Right kidney (tissue), 1 donor: ENCODE data around the gene KLF18.
"Not testable (repeated sequence)": the region's sequence is repeated elsewhere in the genome, so short reads cannot be mapped to it uniquely, and the experiment has no call there.

Experiments
- DNase-seq: peaks from one replicate; pipeline ENCODE4 v3.0.0-alpha.2; 2016

The KLF18 gene

DNA sequence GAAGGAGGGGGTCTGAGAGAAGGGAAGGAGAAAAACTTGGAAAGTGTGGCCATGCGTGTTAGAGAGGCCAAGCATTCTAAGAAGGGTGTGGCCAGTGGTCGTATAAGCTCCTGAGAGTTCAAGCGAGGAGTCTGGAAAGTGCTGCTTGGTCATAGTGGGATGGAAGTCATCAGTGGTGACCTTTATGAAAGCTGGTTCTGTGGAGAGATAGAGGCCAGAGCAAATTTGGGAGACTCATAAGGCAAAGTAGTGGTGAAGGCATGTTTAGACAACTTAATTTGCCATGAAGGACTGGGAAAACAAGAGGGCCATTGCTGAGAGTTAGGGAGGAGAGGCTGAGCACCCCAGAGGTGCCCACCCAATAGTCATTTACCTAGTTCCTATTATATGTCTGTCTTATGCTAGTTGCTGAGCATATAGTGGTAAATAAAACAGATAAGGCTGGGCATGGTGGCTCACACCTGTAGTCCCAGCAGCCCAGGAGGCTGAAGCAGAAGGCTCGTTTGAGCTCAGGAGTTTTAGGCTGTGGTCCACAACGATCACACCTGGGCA, 21.0 kb downstream of the KLF18 start:
- no peak for DNase-seq

DNA sequence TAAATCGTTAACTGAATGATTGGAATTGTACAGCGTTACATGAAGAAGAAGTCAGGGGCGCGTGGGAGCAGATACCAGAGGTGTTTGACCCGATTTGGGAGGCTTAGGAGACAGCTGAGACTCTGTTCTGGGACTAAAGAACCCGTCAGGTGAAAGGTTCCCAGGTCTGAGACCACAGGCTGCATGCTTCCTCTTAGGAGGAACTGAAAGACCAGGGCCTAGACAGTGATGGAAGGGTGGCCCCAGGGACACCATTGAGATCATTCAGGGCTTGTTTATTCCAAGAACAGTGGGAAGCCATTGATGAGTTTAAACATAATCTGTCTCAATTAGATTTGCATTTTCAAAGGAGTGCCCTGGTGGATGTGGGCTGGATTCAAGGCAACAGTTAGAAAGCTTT, 21.9 kb downstream of the KLF18 start:
- no peak for DNase-seq

DNA sequence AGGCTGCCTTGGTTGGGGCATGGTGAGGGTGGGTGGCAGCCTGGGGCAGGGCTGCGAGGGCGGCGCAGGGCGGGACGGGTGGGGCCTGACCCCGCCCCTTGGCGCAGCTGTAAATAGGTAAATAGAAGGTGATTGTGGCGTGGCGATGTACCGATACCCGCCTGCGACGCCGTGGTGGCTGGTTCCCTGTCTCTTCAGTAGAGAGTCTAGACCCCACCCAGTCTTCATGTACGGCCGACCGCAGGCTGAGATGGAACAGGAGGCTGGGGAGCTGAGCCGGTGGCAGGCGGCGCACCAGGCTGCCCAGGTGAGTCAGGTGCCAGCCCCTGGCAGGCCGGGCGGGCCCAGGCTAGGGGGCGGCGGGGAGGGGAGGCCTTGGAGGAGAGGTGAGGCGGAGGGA, 22.7 kb downstream of the KLF18 start, which contains the start of gene KLF17:
KLF17 (plus strand) TSS at position 140 of the 400 bp plus-strand sequence; CDS start at position 227, 87 bp downstream.
- DNase-seq = no peak

DNA sequence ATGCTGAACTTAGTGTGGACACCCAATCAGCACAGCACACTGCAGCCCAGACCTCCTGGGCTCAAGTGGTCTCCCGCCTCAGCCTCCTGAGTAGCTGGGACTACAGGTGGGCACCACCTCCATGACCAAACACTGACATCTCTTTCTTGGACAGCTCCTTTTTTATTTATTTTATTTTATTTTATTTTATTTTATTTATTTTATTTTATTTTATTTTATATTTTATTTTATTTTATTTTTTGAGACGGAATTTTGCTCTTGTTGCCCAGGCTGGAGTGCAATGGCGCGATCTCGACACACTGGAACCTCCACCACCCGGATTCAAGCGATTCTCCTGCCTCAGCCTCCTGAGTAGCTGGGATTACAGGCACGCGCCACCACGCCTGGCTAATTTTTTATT, 24.2 kb downstream of the KLF18 start:
- DNase-seq = not testable (repeated sequence)

DNA sequence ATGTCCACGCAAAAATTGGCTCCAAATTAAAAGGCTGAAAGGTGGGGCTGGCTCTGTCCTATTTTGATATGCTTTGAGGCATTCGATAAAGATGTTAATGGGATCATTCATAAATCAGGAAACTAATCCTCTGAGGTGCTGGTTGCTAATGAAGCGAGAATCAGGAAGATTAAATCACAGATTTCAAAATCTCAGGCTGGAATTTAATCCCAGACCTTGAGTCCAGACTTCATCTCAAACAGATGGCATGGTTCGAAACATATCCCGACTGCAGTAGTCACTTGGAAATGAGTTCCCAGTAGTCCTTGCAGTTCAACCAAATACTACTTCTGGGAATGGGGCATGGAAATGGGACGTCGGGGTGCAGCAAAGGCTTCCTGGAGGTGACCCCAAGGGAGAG, 27.3 kb downstream of the KLF18 start:
- DNase-seq = no peak

DNA sequence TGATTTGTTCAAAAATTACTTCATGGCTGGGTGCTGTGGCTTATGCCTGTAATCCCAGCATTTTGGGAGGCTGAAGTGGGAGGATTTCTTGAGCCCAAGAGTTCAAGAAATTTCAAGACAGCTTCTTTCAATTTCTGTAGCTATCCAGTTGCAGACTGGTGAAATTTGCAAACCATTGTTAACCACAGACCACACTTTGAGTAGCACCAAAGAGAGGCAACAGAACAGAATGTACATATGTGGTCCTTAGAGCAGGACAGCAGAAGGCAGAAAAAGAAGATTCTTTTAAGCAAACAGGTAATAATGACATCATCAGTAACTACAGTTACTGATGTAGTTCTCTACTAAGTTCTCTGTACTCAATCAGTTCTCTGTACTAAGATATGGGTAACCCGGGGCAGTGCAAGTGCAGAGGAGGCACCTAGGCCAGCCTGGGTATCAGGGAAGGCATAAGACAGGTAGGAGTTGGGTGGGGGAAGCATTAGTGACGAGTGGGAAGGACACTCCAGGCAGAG, 28.3 kb downstream of the KLF18 start:
- no peak for DNase-seq

DNA sequence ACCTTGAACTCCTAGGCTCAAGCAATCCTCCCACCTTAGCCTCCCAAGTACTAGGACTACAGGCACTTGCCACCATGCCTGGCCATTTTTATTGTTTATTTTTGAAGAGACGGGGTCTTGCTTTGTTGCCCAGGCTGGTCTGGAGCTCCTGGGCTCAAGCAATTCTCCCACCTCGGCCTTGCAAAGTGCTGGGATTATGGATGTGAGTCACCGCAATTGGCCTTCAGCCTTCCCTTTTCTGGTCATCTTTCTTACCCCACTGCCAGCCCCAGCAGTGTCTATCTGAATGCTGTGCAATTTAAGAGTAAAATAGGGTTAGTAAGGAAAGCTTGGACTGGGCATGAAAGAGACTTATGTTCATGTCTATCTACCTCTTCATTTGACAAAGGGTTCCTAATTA, 28.9 kb downstream of the KLF18 start:
- no peak for DNase-seq

DNA sequence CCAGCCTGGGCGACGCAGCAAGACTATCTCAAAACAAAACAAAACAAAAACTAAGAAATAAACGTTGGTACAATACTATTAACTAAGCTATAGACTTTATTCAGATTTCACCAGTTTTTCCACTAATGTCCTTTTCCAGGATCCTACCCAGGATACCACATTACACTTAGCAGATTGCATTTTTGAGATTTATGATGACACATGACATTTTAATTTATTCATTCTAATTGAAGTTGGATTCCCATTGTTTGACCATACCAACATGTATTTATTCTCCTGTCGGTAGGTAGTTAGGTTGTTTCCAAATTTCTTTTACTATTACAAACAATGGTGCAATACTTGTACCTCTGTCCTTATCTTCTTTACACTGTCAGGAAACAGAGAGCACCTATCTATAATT, 29.6 kb downstream of the KLF18 start:
- no peak for DNase-seq

DNA sequence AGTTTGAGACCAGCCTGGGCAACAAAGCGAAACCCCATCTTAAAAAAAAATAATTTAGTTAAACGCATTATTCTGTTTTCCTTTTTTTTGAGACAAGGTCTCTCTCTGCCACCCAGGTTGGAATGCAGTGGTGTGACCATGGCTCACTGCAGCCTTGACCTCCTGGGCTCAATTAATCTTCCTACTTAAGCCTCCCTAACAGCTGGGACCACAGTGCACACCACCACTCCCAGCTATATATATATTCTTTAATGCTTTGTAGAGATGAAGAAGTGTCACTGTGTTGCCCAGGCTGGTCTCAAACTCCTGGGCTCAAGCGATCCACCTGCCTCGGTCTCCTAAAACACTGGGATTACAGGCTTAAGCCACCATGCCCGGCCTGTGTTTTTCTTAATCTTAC, 30.5 kb downstream of the KLF18 start:
- DNase-seq = no peak

DNA sequence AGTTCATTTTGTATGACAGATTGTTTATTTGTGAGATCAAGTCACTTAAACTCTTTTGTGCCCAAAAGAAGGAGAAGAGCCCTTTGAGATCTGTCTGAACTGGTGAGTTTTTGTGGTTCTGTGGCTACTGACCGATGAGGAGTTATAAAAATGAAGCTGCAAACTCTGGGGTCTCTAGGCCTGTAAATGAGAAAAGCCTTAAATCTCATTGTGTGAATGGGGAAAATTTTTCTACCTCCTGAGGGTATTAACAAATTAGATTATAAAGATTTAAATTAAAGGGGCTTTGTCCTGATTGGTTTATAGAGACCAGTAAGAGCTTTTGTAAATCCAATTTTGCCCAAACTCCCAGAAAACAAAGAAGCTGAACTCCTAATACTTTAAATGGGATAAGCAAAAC, 32.5 kb downstream of the KLF18 start:
- no peak for DNase-seq

DNA sequence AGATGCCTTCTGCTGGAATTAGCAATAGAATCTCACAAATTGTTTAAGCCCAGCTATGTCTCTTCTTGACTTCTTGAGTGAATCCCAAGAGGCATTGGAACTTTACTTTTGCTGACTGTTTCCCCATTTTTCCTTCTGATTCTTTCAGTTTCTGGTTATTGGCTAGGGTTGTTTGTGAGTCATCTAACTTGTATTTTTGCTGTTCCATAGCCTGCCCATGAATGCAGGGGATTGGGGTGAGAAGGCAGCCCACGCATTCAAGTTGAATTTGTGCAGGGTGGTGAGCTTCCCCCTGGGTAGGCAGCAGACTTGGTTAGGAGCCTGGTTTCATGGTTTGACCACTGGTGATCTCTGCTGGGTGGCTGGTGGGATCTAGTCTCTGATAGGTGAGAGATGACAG, 33.2 kb downstream of the KLF18 start:
- no peak for DNase-seq

DNA sequence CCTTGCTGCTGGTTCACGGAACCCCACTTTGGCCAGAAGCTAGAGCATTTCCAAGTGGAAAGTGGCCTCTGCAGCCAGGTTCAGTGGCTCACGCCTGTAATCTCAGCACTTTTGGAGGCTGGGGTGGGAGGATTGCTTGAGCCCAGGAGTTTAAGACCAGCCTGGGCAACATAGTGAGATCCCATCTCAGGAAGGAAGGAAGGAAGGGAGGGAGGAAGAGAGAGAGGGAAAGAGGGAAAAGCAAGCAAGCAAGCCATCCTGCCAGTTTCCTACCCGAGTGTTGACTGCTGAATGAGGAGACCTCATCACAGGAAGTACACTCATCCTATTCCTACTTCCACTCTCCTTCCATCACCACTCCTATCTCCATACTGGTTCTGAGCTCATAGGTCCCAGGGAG, 35.6 kb downstream of the KLF18 start:
- DNase-seq = no peak

DNA sequence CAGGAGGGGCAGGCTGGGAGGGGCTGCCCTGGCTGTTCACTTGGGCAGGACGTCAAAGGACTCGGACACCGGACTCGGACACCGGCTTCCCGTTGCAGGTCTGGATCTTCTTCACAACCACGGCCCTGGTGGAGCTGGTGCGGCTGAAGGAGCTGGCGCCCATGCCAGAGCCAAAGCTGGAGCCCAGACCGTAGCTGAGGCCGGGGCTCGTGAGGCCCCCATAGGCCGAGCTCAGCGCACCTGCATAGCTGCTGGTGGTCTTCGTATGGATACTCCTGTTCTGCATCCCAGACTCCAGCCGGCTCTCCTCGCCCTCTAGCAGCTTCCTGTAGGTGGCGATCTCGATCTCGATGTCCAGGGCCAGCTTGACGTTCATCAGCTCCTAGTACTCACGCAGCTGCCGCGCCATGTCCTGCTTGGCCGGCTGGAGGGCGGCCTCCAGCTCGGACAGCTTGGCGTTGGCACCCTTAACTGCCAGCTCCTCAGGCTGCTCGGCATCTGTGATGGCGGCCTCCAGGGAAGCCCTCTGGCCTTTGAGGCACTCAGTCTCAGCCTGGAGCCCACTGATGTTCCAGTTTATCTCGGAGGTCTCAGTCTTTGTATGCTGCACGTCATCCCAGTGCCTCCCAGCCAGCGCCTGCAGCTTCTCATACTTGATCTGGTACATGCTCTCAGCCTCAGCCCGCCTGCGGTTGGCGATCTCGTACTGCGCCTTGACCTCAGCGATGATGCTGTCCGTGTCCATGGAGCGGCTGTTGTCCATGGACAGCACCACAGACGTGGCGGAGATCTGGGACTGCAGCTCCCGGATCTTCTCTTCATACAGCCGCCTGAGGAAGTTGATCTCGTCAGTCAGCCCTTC, 37.9 kb downstream of the KLF18 start:
- no peak for DNase-seq

DNA sequence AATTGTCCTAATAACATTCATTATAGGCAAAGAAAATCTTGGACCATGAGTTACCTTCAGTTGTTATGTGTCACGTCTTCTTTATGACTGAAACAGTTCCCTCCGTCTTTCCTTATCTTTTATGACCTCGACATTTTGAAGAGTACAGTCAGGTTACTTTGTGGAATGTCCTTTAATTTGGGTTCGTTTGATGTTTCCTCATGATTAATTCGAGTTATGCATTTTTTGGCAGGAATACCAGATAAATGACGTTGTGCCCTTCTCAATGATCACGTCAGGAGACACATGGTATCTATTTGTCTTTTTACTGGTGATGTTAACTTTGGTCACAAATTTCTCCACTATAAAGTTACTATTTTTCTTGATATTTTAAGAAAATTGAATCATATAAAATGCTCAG, 40.1 kb downstream of the KLF18 start:
- DNase-seq = no peak

DNA sequence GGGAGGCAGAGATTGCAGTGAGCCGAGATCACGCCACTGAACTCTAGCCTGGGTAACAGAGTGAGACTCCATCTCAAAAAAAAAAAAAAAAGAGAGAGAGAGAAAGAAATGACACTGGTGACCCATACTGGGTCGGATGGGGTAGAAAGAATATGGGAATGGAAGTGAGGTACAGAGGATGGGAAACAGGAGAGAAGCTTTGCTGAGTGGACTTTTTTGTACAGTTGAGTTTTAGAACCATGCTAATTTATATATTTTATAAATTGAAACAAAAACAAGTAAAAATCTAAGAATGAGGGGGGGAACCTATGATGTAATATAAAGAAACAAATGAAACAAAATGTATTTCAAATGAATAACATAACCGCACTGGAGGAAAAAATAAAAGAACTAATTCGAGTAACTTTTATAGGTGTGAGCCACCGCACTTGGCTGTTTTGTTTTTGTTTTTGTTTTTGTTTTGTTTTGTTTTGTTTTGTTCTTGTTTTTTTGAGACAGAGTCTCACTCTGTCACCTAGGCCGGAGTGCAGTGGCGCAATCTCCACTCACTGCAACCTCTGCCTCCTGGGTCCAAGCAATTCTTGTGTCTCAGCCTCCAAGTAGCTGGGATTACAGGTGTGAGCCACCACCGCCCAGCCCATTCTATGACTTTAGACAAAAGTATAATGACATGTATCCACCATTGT, 41.1 kb downstream of the KLF18 start:
- no peak for DNase-seq

DNA sequence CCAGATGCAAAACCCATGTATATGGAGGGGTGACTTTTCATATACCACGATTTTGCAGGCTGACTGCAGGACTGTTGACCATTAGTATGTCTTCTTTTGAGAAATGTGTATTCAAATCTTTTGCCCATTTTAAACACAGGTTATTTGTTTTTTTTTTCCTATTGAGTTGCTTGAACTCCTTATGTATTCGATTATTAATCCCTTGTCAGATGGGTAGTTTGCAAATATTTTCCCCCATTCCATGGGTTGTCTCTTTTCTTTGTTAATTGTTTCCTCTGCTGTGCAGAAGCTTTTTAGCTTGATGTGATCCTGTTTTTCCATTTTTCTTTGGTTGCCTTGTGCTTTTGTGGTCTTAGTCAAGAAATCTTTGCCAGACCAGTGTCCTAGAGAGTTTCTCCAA, 47.4 kb downstream of the KLF18 start:
- DNase-seq = no peak

DNA sequence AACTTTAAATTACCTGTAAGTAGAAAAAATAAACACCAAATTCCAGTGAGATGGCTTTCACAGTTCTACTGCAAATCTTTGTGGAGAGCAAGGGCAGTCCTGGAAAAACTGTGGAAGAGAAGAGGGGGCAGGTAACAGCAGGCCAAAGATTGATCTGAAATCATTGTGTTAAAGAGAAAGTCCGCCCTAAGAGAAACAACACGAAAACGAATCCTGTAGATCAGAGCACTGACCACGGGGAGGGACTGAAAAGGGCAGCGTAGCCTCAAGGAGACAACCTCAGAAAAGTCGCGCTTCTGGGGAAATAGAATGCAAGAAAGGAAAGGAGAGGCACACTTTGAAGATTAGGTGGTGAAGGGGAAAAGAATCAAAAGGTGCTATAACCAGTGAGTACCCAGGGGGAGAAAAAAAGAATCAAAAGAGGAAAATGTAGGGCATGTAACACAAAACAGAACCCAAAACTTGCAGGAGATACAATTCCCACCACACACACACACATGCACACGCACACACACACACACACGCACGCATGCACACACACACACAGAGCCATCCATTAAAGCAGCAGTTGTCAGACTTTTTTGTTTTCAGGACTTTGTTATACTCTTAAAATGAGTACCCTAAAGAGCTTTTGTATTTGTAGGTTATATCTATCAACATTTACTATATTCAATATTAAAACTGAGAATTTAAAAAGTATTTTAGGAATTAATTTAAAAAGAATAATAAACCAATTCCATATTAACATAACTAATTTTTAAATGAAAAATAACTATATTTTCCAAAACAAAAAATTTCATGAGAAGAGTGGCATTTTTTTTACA, 50.8 kb downstream of the KLF18 start:
- no peak for DNase-seq

DNA sequence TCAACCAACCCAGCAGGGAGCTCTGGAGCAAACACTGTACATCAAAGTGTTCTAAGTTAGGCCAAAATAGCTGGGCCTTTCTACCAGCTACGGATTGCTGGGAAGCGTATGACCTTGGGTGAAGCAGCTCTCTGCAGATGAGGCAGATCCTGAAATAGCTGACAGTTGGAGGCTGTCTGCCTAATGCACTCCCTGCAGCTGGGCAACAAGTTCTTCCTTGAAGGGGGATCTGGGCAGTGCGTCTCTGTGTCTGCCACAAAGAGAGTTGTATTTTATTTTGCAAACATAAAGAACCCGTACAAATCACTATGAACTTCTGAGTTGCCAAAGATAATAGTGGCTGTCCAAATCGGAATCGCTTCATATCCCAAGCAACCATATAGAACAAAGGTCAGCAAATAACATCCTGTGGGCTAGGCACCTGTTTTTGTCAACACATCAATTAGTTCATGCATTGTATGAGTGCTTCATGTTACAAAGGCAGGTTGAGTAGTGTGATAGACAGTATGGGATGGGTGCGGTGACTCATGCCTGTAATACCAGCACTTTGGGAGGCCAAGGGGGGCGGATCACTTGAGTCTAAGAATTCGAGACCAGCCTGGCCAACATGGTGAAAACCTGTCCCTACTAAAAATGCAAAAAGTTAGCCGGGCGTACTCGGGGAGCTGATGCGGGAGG, 51.9 kb downstream of the KLF18 start:
- no peak for DNase-seq
